Lower lobe of right lung (tissue), 2 donors: ENCODE results near the gene OR2W3. TPM values are rescaled to one million over a fixed set of nuclear protein-coding genes. Genes with fewer than 3 reads are reported as not detected.
"Not testable (repeated sequence)": the region's sequence is repeated elsewhere in the genome, so short reads cannot be mapped to it uniquely, and the experiment has no call there.

ENCODE experiments used
- ATAC-seq, 2 donors: fragments of 200-7000 bp; cut with Tn5 transposase; one replicate each; pipeline ENCODE4 v1.9.1; 2020 to 2022; ENCODE audit warnings: mild to moderate bottlenecking in 2 of 2, moderate library complexity in 2 of 2
- DNase-seq: peaks from one replicate; pipeline ENCODE4 v3.0.0-alpha.2; 2020
- H3K27ac ChIP-seq: fragments of 200-600 bp; one replicate; pipeline ENCODE4 v1.8.0; 2022
- H3K27me3 ChIP-seq: fragments of 200-600 bp; one replicate; pipeline ENCODE4 v1.8.0; 2022; ENCODE audit warnings: low read depth
- H3K36me3 ChIP-seq: fragments of 200-600 bp; one replicate; pipeline ENCODE4 v1.8.0; 2022; ENCODE audit warnings: mild to moderate bottlenecking
- H3K4me1 ChIP-seq: fragments of 200-600 bp; one replicate; pipeline ENCODE4 v1.8.0; 2022
- H3K4me3 ChIP-seq: fragments of 200-600 bp; one replicate; pipeline ENCODE4 v1.8.0; 2022; ENCODE audit warnings: mild to moderate bottlenecking
- H3K9me3 ChIP-seq: fragments of 200-600 bp; one replicate; pipeline ENCODE4 v1.8.0; 2022
- intact Hi-C: fragments of 100-400 bp; cut with DNase I; formaldehyde crosslinking; loops from one replicate; pipeline ENCODE4 v1.11.0; 2022
- total RNA-seq: library from RNA; stranded (reverse); fragmentation: NEBNext Ultra II Directional; extraction: Animal tissue kit (Norgen Biotek cat#: 25700); gene quantifications from one replicate; pipeline ENCODE4 v1.2.1, GENCODE V29; 2021
- TF ChIP-seq, protein P1 (sequence below): fragments of 200-600 bp; IDR thresholded peaks from one replicate; pipeline ENCODE4 v1.8.0; 2022; ENCODE audit warnings: antibody characterized with exemption, mild to moderate bottlenecking
- donor health status: DM: no; HTN: yes; CAD: no; lungs with severe emphysema.

Gene OR2W3
- total RNA-seq, 1 donor from 2014 or later: 1.2 TPM

DNA sequence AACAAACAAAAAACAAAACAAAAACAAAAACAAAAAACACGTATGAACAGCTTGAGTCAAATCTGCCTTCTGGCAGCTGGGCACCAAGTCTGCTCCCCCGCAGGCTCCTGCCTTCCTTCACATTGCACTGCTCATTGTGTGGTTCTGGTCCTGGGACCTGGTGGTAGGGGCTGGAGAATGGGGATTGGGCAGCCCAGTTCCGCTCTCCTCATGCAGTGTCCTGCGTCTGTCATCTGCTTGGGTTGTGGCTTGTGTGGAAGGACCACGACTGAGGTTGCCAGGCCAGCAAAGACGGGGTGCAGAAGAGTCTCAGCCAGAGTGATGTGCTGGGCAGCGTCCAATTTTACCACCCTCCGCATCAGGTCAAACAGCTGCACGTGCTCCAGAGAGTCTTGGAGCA lies 40.4 kb downstream of the OR2W3 start:
- Histone ChIP-seq H3K36me3 (no peaks in the 10 kb centered on the region), H3K4me1 (no peaks in the 10 kb centered on the region), H3K9me3 (no peaks in the 10 kb centered on the region), H3K4me3 (no peak overlapping the region), H3K27me3 (peaks cover 5% of the 10 kb centered on the region), H3K27ac (no peak overlapping the region)
- DNase-seq: no peak
- ATAC-seq: peak in 1 of 2 donors; percentile 9
- TF ChIP-seq, protein P1, sequence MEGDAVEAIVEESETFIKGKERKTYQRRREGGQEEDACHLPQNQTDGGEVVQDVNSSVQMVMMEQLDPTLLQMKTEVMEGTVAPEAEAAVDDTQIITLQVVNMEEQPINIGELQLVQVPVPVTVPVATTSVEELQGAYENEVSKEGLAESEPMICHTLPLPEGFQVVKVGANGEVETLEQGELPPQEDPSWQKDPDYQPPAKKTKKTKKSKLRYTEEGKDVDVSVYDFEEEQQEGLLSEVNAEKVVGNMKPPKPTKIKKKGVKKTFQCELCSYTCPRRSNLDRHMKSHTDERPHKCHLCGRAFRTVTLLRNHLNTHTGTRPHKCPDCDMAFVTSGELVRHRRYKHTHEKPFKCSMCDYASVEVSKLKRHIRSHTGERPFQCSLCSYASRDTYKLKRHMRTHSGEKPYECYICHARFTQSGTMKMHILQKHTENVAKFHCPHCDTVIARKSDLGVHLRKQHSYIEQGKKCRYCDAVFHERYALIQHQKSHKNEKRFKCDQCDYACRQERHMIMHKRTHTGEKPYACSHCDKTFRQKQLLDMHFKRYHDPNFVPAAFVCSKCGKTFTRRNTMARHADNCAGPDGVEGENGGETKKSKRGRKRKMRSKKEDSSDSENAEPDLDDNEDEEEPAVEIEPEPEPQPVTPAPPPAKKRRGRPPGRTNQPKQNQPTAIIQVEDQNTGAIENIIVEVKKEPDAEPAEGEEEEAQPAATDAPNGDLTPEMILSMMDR: no peak
- intact Hi-C loops: no loop called here

DNA sequence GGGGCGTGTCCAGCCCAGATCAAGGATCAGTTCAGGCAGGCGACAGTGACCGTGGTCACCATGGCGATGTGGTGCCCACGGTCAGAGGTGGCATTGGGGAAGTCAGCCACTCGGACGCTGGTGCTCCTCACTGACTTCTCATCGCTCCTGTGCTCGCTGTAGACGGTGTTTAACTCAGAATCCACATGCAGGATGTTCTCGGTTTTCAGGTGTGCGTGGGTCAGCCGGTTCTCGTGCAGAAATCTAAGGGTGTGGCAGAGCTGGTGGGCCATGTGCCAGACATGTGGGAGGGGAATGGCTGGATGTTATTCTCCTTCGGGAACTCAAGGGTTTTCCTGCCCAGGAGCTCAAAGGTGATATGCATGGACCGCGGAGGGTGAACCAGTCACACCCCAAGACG lies 41.0 kb downstream of the OR2W3 start:
- TF ChIP-seq, protein P1: no peak
- no peaks in the 10 kb centered on the region for H3K36me3 ChIP-seq
- H3K4me1 ChIP-seq: no peaks in the 10 kb centered on the region
- ATAC-seq (peak in 1 of 2 donors; percentile 7), DNase-seq (no peak)
- no peak overlapping the region for H3K4me3 ChIP-seq
- peaks cover 5% of the 10 kb centered on the region for H3K27me3 ChIP-seq
- H3K9me3 ChIP-seq: no peaks in the 10 kb centered on the region
- no peak overlapping the region for H3K27ac ChIP-seq
- intact Hi-C loops: no loop called here

DNA sequence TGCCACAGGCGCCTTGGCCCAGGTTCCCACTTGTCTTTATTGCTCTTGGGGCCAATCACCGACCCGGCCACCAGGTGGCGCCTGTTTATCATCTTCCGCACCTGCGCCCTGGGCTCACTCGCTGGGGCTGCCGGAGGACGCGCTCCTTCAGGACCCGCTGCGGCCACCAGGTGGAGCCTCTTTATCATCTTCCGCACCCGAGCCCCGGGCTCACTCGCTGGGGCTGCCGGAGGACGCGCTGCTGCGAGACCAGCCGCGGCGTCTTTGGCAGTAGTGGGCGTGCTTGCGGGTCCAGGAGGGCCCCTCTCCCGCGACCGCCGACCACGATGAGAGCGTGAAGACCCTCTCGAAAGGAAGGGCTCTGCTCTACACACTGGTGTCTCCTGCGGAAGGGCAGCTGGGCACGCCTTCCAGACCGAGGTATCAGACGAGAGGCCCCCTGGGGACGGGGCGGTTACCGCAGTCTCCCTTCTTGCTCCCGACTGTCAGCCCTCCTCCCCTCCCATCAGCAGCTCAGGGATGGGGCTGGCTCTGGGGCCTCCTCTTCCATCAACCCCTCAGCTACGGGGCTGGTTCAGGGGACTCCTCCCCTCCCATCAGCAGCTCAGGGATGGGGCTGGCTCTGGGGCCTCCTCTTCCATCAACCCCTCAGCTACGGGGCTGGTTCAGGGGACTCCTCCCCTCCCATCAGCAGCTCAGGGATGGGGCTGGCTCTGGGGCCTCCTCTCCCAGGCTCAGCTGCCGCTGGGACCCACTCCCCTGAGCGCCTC lies 41.8 kb downstream of the OR2W3 start:
- H3K4me1 ChIP-seq, H3K27ac ChIP-seq, H3K9me3 ChIP-seq, intact Hi-C loops, H3K36me3 ChIP-seq, H3K27me3 ChIP-seq: not testable (repeated sequence)
- peak; percentile 81 to 94 for ATAC-seq
- peak; percentile 87 for DNase-seq
- TF ChIP-seq, protein P1: peak; percentile 62
- H3K4me3 ChIP-seq: peak overlapping the region; percentile 37

DNA sequence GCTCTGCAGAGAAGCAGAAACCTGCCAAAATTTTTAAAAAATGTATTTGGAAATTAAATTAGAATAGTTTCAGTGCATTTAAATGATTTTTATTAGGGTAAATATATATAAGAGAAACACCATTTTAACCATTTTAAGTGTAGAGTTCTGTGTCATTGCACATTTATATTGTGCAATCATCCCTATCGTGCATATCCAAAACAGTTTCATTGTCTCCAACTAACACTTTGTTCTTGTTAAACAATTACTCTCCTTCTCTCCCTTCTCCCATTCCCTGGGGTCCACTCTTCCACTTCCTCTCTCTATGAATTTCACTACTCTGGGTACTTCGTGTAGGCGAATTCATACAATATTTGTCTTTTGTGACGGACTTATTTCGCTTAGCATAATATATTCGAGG lies 47.2 kb downstream of the OR2W3 start:
- no peak overlapping the region for H3K4me3 ChIP-seq
- H3K9me3 ChIP-seq: no peaks in the 10 kb centered on the region
- no peak for ATAC-seq
- no peak for DNase-seq
- no peaks in the 10 kb centered on the region for H3K27me3 ChIP-seq
- TF ChIP-seq, protein P1: no peak
- H3K36me3 ChIP-seq: no peaks in the 10 kb centered on the region
- no peak overlapping the region for H3K27ac ChIP-seq
- H3K4me1 ChIP-seq: no peaks in the 10 kb centered on the region
- intact Hi-C loops: no loop called here

Other genes with a start within 250 kb of the OR2W3 start
- gene OR13G1, start 215.8 kb upstream of the OR2W3 start, total RNA-seq: not detected
- gene OR6F1, start 178.9 kb upstream of the OR2W3 start, total RNA-seq: not detected
- not detected for gene OR14K1, start 157.0 kb upstream of the OR2W3 start, total RNA-seq
- not detected for gene OR14A2, start 147.4 kb upstream of the OR2W3 start, total RNA-seq
- gene OR1C1, start 135.0 kb upstream of the OR2W3 start, total RNA-seq: not detected
- gene OR14A16, start 71.5 kb upstream of the OR2W3 start, total RNA-seq: not detected
- not detected for gene OR11L1, start 53.7 kb upstream of the OR2W3 start, total RNA-seq
- gene TRIM58, start 38.4 kb upstream of the OR2W3 start, total RNA-seq: 4.0 TPM
- not detected for gene OR2T8, start 24.7 kb downstream of the OR2W3 start, total RNA-seq
- gene OR2AJ1, start 29.3 kb downstream of the OR2W3 start, total RNA-seq: not detected
- not detected for gene OR2L8, start 53.3 kb downstream of the OR2W3 start, total RNA-seq
- gene OR2AK2, start 69.6 kb downstream of the OR2W3 start, total RNA-seq: not detected
- not detected for gene OR2L5, start 118.1 kb downstream of the OR2W3 start, total RNA-seq
- gene OR2L2, start 134.5 kb downstream of the OR2W3 start, total RNA-seq: not detected
- gene OR2L3, start 151.2 kb downstream of the OR2W3 start, total RNA-seq: not detected
- gene OR2L13, start 199.6 kb downstream of the OR2W3 start, total RNA-seq: not detected
- gene OR2M5, start 249.6 kb downstream of the OR2W3 start, total RNA-seq: not detected